Nephron (organoid): Measurements from ENCODE around the gene FAM193B.
A peak's percentile ranks its signal among the peaks of the same experiment; 100 is the strongest.

Experiments
- H3K27ac Mint-ChIP-seq, 3 experiments: 2 replicates each; pipeline ENCODE4 v1.8.0; 2020; ENCODE audit warnings: mixed read lengths in 3 of 3, mild to moderate bottlenecking in 2 of 3, moderate library complexity in 1 of 3
- H3K27me3 Mint-ChIP-seq: 2 replicates; pipeline ENCODE4 v1.8.0; 2021; ENCODE audit warnings: low read depth, mild to moderate bottlenecking, moderate library complexity, mixed read lengths
- H3K36me3 Mint-ChIP-seq: 2 replicates; pipeline ENCODE4 v1.8.0; 2020; ENCODE audit warnings: low read depth, mixed read lengths
- H3K4me1 Mint-ChIP-seq: 2 replicates; pipeline ENCODE4 v1.8.0; 2020; ENCODE audit warnings: mixed read lengths
- H3K4me3 Mint-ChIP-seq, 3 experiments: 2 replicates each; pipeline ENCODE4 v1.8.0; 2020; ENCODE audit warnings: mild to moderate bottlenecking in 3 of 3, mixed read lengths in 3 of 3, moderate library complexity in 2 of 3
- H3K9me3 Mint-ChIP-seq: 2 replicates; pipeline ENCODE4 v1.8.0; 2020; ENCODE audit warnings: mixed read lengths
- TF ChIP-seq, protein P1 (sequence below), 3 experiments: fragments of 200-600 bp; sonication (generic); IDR thresholded peaks; one replicate each; pipeline ENCODE4 v1.5.0; 2021; ENCODE audit warnings: antibody characterized with exemption in 3 of 3; ENCODE audit not compliant: unreplicated experiment in 3 of 3

The FAM193B gene

DNA sequence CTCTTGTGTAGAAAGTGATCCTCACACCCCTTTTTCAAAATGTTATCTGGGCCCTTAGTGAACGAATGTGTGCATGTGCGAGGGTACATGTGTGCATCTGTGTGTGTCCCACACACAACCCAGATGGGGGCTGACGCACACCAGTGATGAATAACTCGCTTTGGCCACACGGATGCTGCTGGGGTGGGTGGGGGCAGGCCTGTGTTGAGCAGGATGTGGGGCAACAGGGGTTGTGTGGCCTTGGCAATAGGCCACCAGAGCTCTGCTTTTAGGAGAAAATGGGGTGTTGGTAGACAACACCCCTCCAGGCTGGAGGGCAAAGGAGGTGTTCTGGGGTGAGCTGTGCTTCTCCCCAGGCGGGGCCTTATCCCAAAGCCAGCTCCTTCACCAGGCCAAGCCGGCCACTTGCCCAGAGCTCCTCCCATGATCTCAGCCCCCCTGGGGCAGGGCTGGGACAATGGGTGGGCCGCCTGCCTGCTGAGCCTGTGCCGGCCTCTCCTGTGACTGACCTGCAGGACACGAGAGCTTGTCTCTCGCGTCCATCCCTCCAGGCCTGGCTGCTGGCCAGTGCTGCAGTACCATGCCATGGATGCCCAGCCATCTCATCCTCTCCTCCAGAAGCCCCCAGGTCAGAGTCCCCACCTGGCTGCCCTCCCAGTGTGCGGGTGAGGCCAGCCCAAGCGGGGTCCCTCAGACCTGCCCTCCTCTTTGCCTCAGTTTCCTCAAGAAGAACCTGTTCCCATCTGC is 82.6 kb downstream of the FAM193B start:
- peak overlapping the region; percentile 85 to 89 (median 89) for H3K4me3 Mint-ChIP-seq
- TF ChIP-seq, protein P1, sequence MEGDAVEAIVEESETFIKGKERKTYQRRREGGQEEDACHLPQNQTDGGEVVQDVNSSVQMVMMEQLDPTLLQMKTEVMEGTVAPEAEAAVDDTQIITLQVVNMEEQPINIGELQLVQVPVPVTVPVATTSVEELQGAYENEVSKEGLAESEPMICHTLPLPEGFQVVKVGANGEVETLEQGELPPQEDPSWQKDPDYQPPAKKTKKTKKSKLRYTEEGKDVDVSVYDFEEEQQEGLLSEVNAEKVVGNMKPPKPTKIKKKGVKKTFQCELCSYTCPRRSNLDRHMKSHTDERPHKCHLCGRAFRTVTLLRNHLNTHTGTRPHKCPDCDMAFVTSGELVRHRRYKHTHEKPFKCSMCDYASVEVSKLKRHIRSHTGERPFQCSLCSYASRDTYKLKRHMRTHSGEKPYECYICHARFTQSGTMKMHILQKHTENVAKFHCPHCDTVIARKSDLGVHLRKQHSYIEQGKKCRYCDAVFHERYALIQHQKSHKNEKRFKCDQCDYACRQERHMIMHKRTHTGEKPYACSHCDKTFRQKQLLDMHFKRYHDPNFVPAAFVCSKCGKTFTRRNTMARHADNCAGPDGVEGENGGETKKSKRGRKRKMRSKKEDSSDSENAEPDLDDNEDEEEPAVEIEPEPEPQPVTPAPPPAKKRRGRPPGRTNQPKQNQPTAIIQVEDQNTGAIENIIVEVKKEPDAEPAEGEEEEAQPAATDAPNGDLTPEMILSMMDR (IDR thresholded peaks at IDR 0.05; ENCODE audit: unreplicated experiment in 3 of 3), result no peak
- peaks cover 47% of the 10 kb centered on the region for H3K4me1 Mint-ChIP-seq
- peaks cover 38% of the 10 kb centered on the region for H3K36me3 Mint-ChIP-seq
- peak overlapping the region; percentile 83 to 95 (median 87) for H3K27ac Mint-ChIP-seq
- no peaks in the 10 kb centered on the region for H3K27me3 Mint-ChIP-seq
- H3K9me3 Mint-ChIP-seq, result no peaks in the 10 kb centered on the region

DNA sequence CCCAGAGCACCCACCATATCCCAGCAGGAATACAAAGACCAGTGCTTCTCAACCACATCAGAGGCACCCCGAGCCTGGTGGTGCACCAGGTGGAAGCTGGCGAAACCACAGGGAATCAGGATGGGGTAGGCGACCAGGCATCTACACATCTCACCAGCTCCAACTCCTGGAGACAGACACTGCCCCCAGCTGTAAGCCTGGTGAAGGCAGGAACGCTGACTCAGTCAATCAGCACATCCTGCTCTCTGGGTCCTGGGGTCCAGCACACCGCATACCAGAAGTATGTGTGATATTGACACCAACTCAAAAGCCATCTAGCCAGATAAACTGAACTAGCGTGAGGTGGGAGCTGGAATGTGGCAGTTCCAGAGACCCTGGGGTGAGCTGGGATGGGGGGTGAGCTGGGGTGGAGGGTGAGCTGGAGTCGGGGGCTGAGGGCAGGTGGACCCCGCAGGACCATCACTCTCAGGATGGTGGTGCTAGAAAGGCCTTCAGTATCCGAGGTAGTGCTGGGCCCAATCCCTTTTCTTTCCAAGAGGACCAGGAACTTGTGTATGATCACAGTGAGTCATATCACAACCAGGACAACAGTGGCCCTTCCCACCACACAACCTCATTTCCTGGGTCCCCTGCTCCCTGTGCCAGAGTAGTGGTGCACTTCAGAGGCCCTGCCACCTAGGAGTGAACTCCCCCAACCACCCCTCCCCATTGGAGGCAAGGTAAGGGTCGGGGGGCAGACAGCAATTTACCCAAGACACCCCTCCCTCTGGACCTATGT is 83.4 kb downstream of the FAM193B start:
- no peaks in the 10 kb centered on the region for H3K27me3 Mint-ChIP-seq
- H3K9me3 Mint-ChIP-seq, result peaks cover under 1% of the 10 kb centered on the region
- H3K36me3 Mint-ChIP-seq, result peaks cover 46% of the 10 kb centered on the region
- H3K4me1 Mint-ChIP-seq, result peaks cover 41% of the 10 kb centered on the region
- peak overlapping the region; percentile 79 to 95 (median 87) for H3K27ac Mint-ChIP-seq
- TF ChIP-seq, protein P1 (IDR thresholded peaks at IDR 0.05; ENCODE audit: unreplicated experiment in 3 of 3), result no peak
- H3K4me3 Mint-ChIP-seq, result peak overlapping the region; percentile 85 to 89 (median 89)
